KMS-11 (cell line): ENCODE results near the gene CTRL.

Experiments used
- H2AFZ ChIP-seq: fragments of 200-600 bp; sonication (generic); 2 replicates; pipeline ENCODE4 v1.6.1; 2016; ENCODE audit warnings: antibody characterized with exemption, mixed run types, low read depth
- H3K27ac ChIP-seq: fragments of 200-600 bp; sonication (generic); 2 replicates; pipeline ENCODE4 v1.6.1; 2016; ENCODE audit warnings: mild to moderate bottlenecking, mixed run types
- H3K27me3 ChIP-seq: fragments of 200-600 bp; sonication (generic); 2 replicates; pipeline ENCODE4 v1.6.1; 2017; ENCODE audit warnings: mild to moderate bottlenecking, low read depth, mixed run types, moderate library complexity; ENCODE audit not compliant: insufficient read depth
- H3K36me3 ChIP-seq: fragments of 200-600 bp; sonication (generic); 2 replicates; pipeline ENCODE4 v1.6.1; 2017; ENCODE audit warnings: mild to moderate bottlenecking, mixed run types; ENCODE audit not compliant: insufficient read depth
- H3K4me1 ChIP-seq: fragments of 200-600 bp; sonication (generic); 2 replicates; pipeline ENCODE4 v1.6.1; 2016; ENCODE audit warnings: mild to moderate bottlenecking, low read depth, mixed run types; ENCODE audit not compliant: poor library complexity, severe bottlenecking
- H3K4me2 ChIP-seq: fragments of 200-600 bp; sonication (generic); 2 replicates; pipeline ENCODE4 v1.7.0; 2016; ENCODE audit warnings: mild to moderate bottlenecking, mixed run types
- H3K4me3 ChIP-seq: fragments of 200-600 bp; sonication (generic); IDR thresholded peaks from 2 replicates; pipeline ENCODE4 v1.6.1; 2017; ENCODE audit warnings: low read depth, low read length, mixed read lengths; ENCODE audit not compliant: insufficient read depth
- H3K79me2 ChIP-seq: fragments of 200-600 bp; sonication (generic); 2 replicates; pipeline ENCODE4 v1.6.1; 2016; ENCODE audit warnings: low read depth, mixed run types; ENCODE audit not compliant: insufficient read depth
- H3K9ac ChIP-seq: fragments of 200-600 bp; sonication (generic); 2 replicates; pipeline ENCODE4 v1.6.1; 2016; ENCODE audit warnings: mild to moderate bottlenecking, mixed run types
- H4K20me1 ChIP-seq: fragments of 200-600 bp; sonication (generic); 2 replicates; pipeline ENCODE4 v1.6.1; 2016; ENCODE audit warnings: mild to moderate bottlenecking, mixed run types; ENCODE audit not compliant: insufficient read depth
- CTCF ChIP-seq: fragments of 200-600 bp; sonication (generic); conservative IDR thresholded peaks from 2 replicates; pipeline ENCODE4 v1.6.1; 2017; ENCODE audit warnings: low read depth, mild to moderate bottlenecking, antibody characterized with exemption, low read length, moderate library complexity, mixed read lengths

The CTRL gene

GRCh38 chr16:67892899-67893742 lies 38.5 kb downstream of the CTRL start, which contains the start of gene PSKH1:
TSS of gene PSKH1 (plus strand) at chr16:67893254. CDS start at chr16:67908750, 15,496 bp downstream.
- Histone ChIP-seq H3K27me3 (no peaks in the 10 kb centered on the region), H3K4me1 (peaks cover 14% of the 10 kb centered on the region), H3K36me3 (no peaks in the 10 kb centered on the region), H3K4me3 (no peak within 1 kb of the TSS), H3K9ac (peak within 1 kb of the TSS; percentile 88), H3K27ac (peak within 1 kb of the TSS; percentile 63), H3K79me2 (peaks cover 34% of the 10 kb centered on the region; the same call in 1 of the 2 replicates), H3K4me2 (peak within 1 kb of the TSS; percentile 95), H2AFZ (peak within 1 kb of the TSS; percentile 79), H4K20me1 (no peaks in the 10 kb centered on the region)
- no peak for TF ChIP-seq CTCF

GRCh38 chr16:67892375-67892774 lies 39.3 kb downstream of the CTRL start:
- Histone ChIP-seq H2AFZ (peak overlapping the region; percentile 79; the same call in 1 of the 2 replicates), H3K27me3 (no peaks in the 10 kb centered on the region), H3K9ac (no peak overlapping the region; the same call in 1 of the 2 replicates), H3K4me2 (peak overlapping the region; percentile 95), H3K27ac (no peak overlapping the region), H3K4me1 (peaks cover 14% of the 10 kb centered on the region), H3K79me2 (peaks cover 33% of the 10 kb centered on the region; the same call in 1 of the 2 replicates), H3K36me3 (no peaks in the 10 kb centered on the region), H4K20me1 (no peaks in the 10 kb centered on the region), H3K4me3 (no peak overlapping the region)
- no peak for TF ChIP-seq CTCF

- no peak overlapping the region for H2AFZ ChIP-seq
- no peak overlapping the region for H3K4me3 ChIP-seq
- H3K4me1 ChIP-seq: peaks cover 6% of the 10 kb centered on the region
- no peak overlapping the region for H3K4me2 ChIP-seq
- H3K27ac ChIP-seq: no peak overlapping the region
- H4K20me1 ChIP-seq: no peaks in the 10 kb centered on the region
- H3K36me3 ChIP-seq: no peaks in the 10 kb centered on the region
- TF ChIP-seq CTCF: no peak
- H3K27me3 ChIP-seq: no peaks in the 10 kb centered on the region
- peaks cover under 1% of the 10 kb centered on the region; the same call in 1 of the 2 replicates for H3K79me2 ChIP-seq
- no peak overlapping the region for H3K9ac ChIP-seq
These were observed 43.3 kb downstream of the CTRL start for GRCh38 chr16:67888331-67888730.

GRCh38 chr16:67886387-67886786 lies 45.3 kb downstream of the CTRL start:
- Histone ChIP-seq H4K20me1 (no peaks in the 10 kb centered on the region), H3K27me3 (no peaks in the 10 kb centered on the region), H3K4me2 (no peak overlapping the region), H3K9ac (no peak overlapping the region), H2AFZ (no peak overlapping the region), H3K36me3 (no peaks in the 10 kb centered on the region), H3K79me2 (no peaks in the 10 kb centered on the region), H3K4me1 (no peaks in the 10 kb centered on the region), H3K4me3 (no peak overlapping the region), H3K27ac (no peak overlapping the region)
- no peak for TF ChIP-seq CTCF
